Gastrocnemius medialis (tissue), 4 donors: Measurements from ENCODE around the gene C2orf81. TPM values are rescaled to one million over a fixed set of nuclear protein-coding genes. Genes with fewer than 3 reads are reported as not detected.

Source experiments
- ATAC-seq, 2 donors: fragments of 150-250 bp; one replicate each; pipeline ENCODE4 v1.9.1; 2016
- DNase-seq, 2 donors: peaks; one replicate each; pipeline ENCODE4 v3.0.0-alpha.2; 2019
- H3K27ac ChIP-seq, 4 donors: fragments of 200-600 bp; sonication (generic); 1 replicate in 1 of 4; 2 replicates in 3 of 4; pipeline ENCODE4 v1.5.1; 2016 to 2018; ENCODE audit warnings: mild to moderate bottlenecking in 2 of 4, moderate library complexity in 1 of 4
- H3K27me3 ChIP-seq, 3 donors: fragments of 200-600 bp; sonication (generic) in 2 of 3; 1 replicate in 1 of 3; 2 replicates in 2 of 3; pipeline versions ENCODE4 v1.5.1 to v1.6.0; 2016 to 2019; ENCODE audit warnings: mild to moderate bottlenecking in 1 of 3, moderate library complexity in 1 of 3
- H3K36me3 ChIP-seq, 2 donors: fragments of 200-600 bp; sonication (generic) in 1 of 2; one replicate each; pipeline ENCODE4 v1.5.1; 2017 to 2018
- H3K4me1 ChIP-seq, 2 donors: fragments of 200-600 bp; sonication (generic) in 1 of 2; one replicate each; pipeline ENCODE4 v1.5.1; 2016 to 2017; ENCODE audit warnings: mild to moderate bottlenecking in 2 of 2
- H3K4me3 ChIP-seq, 4 donors: fragments of 200-600 bp; sonication (generic) in 3 of 4; 1 replicate in 1 of 4; 2 replicates in 3 of 4; pipeline ENCODE4 v1.5.1; 2016 to 2019; ENCODE audit warnings: mild to moderate bottlenecking in 2 of 4
- H3K9me3 ChIP-seq, 3 donors: fragments of 200-600 bp; sonication (generic) in 2 of 3; 1 replicate in 1 of 3; 2 replicates in 2 of 3; pipeline ENCODE4 v1.5.1; 2016 to 2019
- POLR2A ChIP-seq, 2 donors: fragments of 450-650 bp; IDR thresholded peaks; one replicate each; pipeline ENCODE4 v1.6.1; 2017; ENCODE audit warnings: antibody characterized with exemption in 2 of 2, mild to moderate bottlenecking in 2 of 2, moderate library complexity in 2 of 2
- in situ Hi-C, 4 donors: fragments of 200-750 bp; cut with MboI; loops; one replicate each; pipeline versions ENCODE4 v1.15.0 to v1.8.0; 2017; ENCODE audit warnings: low sequenced_read_pairs in 4 of 4
- intact Hi-C: fragments of 100-400 bp; cut with DNase I; formaldehyde crosslinking; loops from one replicate; pipeline ENCODE4 v1.15.1; 2023; ENCODE audit warnings: low total_unique reads
- total RNA-seq, 4 donors: library from RNA; depleted of rRNA; stranded (reverse); fragments of >200 nt; gene quantifications; one replicate each; pipeline versions ENCODE4 v1.1.0 to v1.2.3, GENCODE V29; 2016
- TF ChIP-seq, protein P1 (sequence below), 5 experiments: fragments of 450-650 bp in 3 of 5; fragments of 200-600 bp in 2 of 5; sonication (generic) in 2 of 5; IDR thresholded peaks in 4 of 5; conservative IDR thresholded peaks in 1 of 5; 1 replicate in 4 of 5; 2 replicates in 1 of 5; pipeline ENCODE4 v1.5.1; 2016 to 2019; ENCODE audit warnings: antibody characterized with exemption in 5 of 5, mild to moderate bottlenecking in 3 of 5, moderate library complexity in 3 of 5

C2orf81 gene
- total RNA-seq, 4 donors from 2014 or later = 0.24 TPM; not detected in 3

- Histone ChIP-seq H3K9me3 (no peaks in the 10 kb centered on the region), H3K36me3 (no peaks in the 10 kb centered on the region), H3K4me3 (peak overlapping the region; percentile 40 to 70 (median 58)), H3K27me3 (peaks cover 11 to 22% (median 19%) of the 10 kb centered on the region in 3 donors), H3K4me1 (peaks cover 4 to 14% of the 10 kb centered on the region in 2 donors), H3K27ac (peak overlapping the region; percentile 1 to 57 (median 41))
- in situ Hi-C loops (no loop called here), intact Hi-C loops (no loop called here)
- ATAC-seq = peak; percentile 54 to 61
- DNase-seq = no peak
- TF ChIP-seq POLR2A (IDR thresholded peaks at IDR 0.05) = no peak
- TF ChIP-seq, protein P1, sequence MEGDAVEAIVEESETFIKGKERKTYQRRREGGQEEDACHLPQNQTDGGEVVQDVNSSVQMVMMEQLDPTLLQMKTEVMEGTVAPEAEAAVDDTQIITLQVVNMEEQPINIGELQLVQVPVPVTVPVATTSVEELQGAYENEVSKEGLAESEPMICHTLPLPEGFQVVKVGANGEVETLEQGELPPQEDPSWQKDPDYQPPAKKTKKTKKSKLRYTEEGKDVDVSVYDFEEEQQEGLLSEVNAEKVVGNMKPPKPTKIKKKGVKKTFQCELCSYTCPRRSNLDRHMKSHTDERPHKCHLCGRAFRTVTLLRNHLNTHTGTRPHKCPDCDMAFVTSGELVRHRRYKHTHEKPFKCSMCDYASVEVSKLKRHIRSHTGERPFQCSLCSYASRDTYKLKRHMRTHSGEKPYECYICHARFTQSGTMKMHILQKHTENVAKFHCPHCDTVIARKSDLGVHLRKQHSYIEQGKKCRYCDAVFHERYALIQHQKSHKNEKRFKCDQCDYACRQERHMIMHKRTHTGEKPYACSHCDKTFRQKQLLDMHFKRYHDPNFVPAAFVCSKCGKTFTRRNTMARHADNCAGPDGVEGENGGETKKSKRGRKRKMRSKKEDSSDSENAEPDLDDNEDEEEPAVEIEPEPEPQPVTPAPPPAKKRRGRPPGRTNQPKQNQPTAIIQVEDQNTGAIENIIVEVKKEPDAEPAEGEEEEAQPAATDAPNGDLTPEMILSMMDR (IDR thresholded peaks at IDR 0.05 in 4 of 5, conservative IDR thresholded peaks at IDR 0.05 in 1 of 5) = peak in 2 of 5 experiments; percentile 38 to 48
Observed at GRCh38 chr2:74414881-74415761, 6.3 kb downstream of the C2orf81 start.

GRCh38 chr2:74414441-74414840, 7.0 kb downstream of the C2orf81 start:
- peak overlapping the region in 3 of 4 donors; percentile 33 to 57 (median 49) for H3K27ac ChIP-seq
- TF ChIP-seq POLR2A (IDR thresholded peaks at IDR 0.05) = no peak
- TF ChIP-seq, protein P1 (IDR thresholded peaks at IDR 0.05 in 4 of 5, conservative IDR thresholded peaks at IDR 0.05 in 1 of 5) = no peak
- peaks cover 11 to 22% (median 19%) of the 10 kb centered on the region in 3 donors for H3K27me3 ChIP-seq
- DNase-seq (no peak), ATAC-seq (no peak)
- no peaks in the 10 kb centered on the region for H3K36me3 ChIP-seq
- peaks cover 4 to 14% of the 10 kb centered on the region in 2 donors for H3K4me1 ChIP-seq
- peak overlapping the region; percentile 40 to 70 (median 58) for H3K4me3 ChIP-seq
- H3K9me3 ChIP-seq = no peaks in the 10 kb centered on the region
- in situ Hi-C loops (no loop called here), intact Hi-C loops (no loop called here)

GRCh38 chr2:74413001-74413698, 8.3 kb downstream of the C2orf81 start:
- H3K9me3 ChIP-seq = no peaks in the 10 kb centered on the region
- no peak for TF ChIP-seq POLR2A (IDR thresholded peaks at IDR 0.05)
- TF ChIP-seq, protein P1 (IDR thresholded peaks at IDR 0.05 in 4 of 5, conservative IDR thresholded peaks at IDR 0.05 in 1 of 5) = no peak
- peaks cover 11 to 22% (median 19%) of the 10 kb centered on the region in 3 donors for H3K27me3 ChIP-seq
- no peak for DNase-seq
- no peak overlapping the region for H3K27ac ChIP-seq
- intact Hi-C loops = no loop called here
- in situ Hi-C loops = no loop called here
- H3K36me3 ChIP-seq = no peaks in the 10 kb centered on the region
- H3K4me1 ChIP-seq = peaks cover 4 to 14% of the 10 kb centered on the region in 2 donors
- H3K4me3 ChIP-seq = no peak overlapping the region
- ATAC-seq = no peak

DNA sequence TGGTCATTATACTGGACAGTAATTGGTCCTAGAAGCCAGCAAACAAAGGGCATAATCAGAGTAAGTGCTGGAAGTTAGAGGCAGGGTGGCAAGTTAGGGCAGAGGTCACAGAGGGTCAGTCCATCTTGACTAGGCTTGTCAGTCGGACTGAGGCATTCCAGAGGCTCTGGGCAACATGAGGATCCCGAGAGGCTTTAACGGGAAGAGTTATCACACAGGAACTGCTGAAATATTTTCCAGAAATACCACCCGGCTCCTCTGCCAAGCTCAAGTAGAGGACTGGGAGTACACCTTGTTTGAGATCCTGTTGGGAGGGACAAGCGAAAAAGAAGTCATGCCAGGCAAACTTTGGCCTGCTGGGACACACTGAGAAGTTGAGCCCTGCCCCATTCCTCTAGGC, 13.7 kb downstream of the C2orf81 start:
- no peak for ATAC-seq
- no peaks in the 10 kb centered on the region for H3K4me1 ChIP-seq
- no peaks in the 10 kb centered on the region for H3K9me3 ChIP-seq
- intact Hi-C loops = no loop called here
- no peak for DNase-seq
- in situ Hi-C loops = no loop called here
- H3K36me3 ChIP-seq = no peaks in the 10 kb centered on the region
- H3K27me3 ChIP-seq = peaks cover 0 to 3% (median 0%) of the 10 kb centered on the region in 3 donors
- no peak overlapping the region for H3K27ac ChIP-seq
- no peak overlapping the region for H3K4me3 ChIP-seq
- no peak for TF ChIP-seq POLR2A (IDR thresholded peaks at IDR 0.05)
- TF ChIP-seq, protein P1 (IDR thresholded peaks at IDR 0.05 in 4 of 5, conservative IDR thresholded peaks at IDR 0.05 in 1 of 5) = no peak
